Measurements from ENCODE around the gene EHD4. TPM values are rescaled to one million over a fixed set of nuclear protein-coding genes. Genes with fewer than 3 reads are reported as not detected.

Gene EHD4
- total RNA-seq, 3 donors from 2014 or later = 26.4 to 39.0 (median 35.0) TPM

DNA sequence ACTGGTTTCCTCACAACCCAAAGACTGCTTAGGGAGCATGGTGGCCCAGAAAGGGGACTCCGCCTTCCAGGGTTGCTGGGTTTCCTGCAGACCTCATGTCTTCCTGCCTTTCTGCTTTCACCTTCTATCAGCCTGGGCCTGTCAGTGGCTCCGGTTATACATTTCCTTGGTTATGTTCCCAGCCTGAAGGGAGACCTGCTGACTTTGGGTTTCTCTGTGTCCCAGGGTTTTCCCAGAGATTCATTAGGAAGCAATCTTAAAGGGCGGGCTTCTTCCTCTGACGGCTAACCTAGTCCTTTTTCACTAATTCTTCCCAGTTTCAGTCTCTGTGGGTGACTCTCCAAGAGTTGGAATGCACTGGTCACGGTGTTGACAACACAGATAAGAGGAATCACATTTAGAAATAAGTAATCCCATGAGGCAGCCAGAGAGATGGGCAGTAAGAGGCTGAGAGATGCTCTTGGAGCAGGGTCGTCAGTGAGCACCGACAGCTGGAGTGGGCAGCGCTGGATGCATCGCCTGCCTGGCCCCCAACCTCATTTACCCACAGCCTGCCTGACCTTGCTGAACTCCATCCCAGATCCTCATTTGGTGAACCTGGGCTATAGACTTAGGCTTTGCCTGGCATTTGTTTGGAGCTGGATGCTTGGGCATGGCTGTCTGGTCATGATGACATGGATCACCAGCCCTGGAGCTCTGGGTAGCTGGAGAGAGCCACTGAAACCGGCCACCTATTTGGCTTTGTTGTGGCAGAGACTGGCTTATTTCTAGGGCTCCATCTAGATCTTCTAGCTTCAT, 10.0 kb upstream of the EHD4 start:
- Histone ChIP-seq H3K9me3 (no peaks in the 10 kb centered on the region), H3K4me3 (no peak overlapping the region), H3K4me1 (ENCODE audit: low read depth) (peaks cover 19% of the 10 kb centered on the region), H3K36me3 (ENCODE audit: low read depth) (no peaks in the 10 kb centered on the region)
- TF ChIP-seq, protein P1, sequence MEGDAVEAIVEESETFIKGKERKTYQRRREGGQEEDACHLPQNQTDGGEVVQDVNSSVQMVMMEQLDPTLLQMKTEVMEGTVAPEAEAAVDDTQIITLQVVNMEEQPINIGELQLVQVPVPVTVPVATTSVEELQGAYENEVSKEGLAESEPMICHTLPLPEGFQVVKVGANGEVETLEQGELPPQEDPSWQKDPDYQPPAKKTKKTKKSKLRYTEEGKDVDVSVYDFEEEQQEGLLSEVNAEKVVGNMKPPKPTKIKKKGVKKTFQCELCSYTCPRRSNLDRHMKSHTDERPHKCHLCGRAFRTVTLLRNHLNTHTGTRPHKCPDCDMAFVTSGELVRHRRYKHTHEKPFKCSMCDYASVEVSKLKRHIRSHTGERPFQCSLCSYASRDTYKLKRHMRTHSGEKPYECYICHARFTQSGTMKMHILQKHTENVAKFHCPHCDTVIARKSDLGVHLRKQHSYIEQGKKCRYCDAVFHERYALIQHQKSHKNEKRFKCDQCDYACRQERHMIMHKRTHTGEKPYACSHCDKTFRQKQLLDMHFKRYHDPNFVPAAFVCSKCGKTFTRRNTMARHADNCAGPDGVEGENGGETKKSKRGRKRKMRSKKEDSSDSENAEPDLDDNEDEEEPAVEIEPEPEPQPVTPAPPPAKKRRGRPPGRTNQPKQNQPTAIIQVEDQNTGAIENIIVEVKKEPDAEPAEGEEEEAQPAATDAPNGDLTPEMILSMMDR (IDR thresholded peaks at IDR 0.05) = no peak
- intact Hi-C loops (cut with DNase I, micrococcal nuclease) = loop anchor here in 1 of 2 donors (10.0 kb wide), 1 partner anchor 102 kb away; no protein-coding TSS in a partner anchor
- ATAC-seq (no peak), DNase-seq (no peak)

DNA sequence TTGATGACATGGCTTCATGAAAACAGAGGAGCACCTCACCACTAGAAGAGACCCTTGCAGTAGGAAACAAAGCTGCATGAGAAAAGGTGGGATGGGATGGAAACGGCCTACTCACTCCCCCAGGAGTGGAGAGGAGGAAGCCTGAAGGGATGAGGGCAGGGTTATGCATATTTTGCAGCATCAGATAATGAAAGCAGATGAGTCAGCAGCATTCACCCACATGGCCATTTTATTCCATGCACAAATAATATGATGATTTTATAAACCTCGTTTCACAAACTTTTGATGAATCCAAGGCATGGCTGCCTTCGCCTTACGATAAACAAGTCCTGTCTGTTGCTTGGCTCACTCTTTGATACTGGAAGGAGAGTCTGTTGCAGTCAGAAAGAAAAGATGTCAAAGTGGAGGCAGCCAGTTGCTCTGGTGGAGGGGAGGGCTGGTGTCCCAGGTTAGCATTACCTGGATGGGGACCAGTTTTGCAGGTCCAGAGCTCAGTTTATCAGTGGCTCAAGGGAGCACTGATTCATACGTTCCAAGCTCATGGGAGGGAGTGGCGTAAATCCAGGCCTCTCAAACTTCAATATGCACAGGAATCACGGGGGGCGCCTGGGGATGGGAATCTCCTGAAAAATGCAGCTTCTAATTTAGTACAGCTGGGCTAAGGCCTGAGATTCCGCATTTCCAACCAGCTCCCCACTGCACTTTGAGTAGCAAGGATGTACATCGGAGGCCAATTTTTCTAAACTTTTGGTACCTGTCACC, 9.2 kb upstream of the EHD4 start:
- H3K9me3 ChIP-seq = no peaks in the 10 kb centered on the region
- peaks cover 19% of the 10 kb centered on the region for H3K4me1 ChIP-seq (ENCODE audit: low read depth)
- no peak for DNase-seq
- H3K4me3 ChIP-seq = no peak overlapping the region
- TF ChIP-seq, protein P1 (IDR thresholded peaks at IDR 0.05) = no peak
- intact Hi-C loops (cut with DNase I, micrococcal nuclease) = loop anchor here in 1 of 2 donors (10.0 kb wide), 1 partner anchor 103 kb away; no protein-coding TSS in a partner anchor
- H3K36me3 ChIP-seq (ENCODE audit: low read depth) = no peaks in the 10 kb centered on the region
- no peak for ATAC-seq

DNA sequence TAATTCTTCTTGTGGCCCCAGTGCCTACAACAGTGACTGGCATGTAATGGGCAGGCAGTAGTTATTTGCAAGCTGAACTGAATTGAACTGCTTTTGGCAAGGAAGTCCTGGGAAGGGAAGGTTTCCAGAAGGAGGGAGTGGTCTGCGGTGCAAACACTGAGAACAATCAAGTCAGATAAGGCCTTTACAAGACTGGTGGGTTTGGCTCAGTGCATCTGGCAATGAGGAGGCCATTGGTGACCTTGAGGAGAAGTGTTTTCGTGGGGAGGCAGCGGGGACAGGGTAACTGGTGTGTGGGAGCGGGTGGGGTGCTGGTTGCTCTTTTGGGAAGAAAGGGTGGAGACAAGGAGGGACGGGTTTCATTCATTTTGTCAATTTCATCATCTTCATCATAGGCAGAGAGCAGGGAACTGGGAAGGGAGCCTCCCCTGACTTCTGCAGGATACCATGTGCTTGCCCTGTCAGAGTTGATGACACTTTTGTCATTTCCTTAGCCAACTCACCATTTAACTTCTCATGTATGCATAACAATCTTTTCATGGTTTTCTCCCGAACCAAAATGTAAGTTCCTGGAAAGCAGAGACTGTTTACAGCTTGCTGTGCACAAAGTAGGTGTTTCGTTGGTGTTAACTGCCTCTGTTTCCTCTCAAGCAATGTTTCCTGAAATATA, 8.4 kb upstream of the EHD4 start:
- peak; percentile 88 for ATAC-seq
- Histone ChIP-seq H3K9me3 (no peaks in the 10 kb centered on the region), H3K4me1 (ENCODE audit: low read depth) (peaks cover 19% of the 10 kb centered on the region), H3K4me3 (no peak overlapping the region), H3K36me3 (ENCODE audit: low read depth) (no peaks in the 10 kb centered on the region)
- peak in 1 of 3 donors; percentile 73 for DNase-seq
- intact Hi-C loops (cut with DNase I, micrococcal nuclease) = loop anchor here in 1 of 2 donors (10.0 kb wide), 1 partner anchor 104 kb away; no protein-coding TSS in a partner anchor
- TF ChIP-seq, protein P1 (IDR thresholded peaks at IDR 0.05) = no peak

DNA sequence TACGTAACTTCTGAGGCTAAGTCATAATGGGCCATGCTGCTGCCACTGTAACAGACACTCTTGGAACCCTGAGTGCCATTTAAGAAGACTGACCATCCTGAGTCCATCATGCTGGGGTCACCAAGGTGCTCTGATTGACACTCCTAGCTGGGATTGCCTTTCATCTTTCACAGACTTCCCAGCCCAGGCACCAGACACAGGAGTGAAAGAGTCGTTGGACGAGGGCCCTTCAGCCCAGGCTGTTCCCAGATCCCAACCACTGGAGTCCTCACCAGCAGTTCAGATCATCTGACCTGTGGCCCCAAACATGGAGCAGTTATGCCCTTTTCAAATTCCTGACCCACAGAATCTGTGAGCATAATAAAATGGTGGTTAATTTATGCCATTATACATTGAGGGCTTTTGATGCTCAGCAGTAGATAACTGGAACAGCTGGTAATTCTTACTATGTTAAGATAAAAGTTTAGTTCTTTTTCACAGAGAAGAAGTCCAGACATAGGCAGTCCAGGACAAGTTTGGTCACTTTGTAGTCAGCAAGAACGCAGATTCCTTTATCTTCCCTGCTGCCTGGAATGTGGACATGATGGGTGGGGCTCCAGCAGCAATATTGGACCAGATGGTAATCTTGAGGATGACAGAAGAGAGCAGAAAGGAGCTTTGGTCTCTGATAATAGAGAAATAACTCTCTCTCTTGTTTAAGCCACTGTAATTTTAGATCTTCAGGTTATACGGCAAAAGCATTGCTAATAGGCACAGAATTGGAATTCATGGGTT, 7.3 kb upstream of the EHD4 start:
- ATAC-seq = peak; percentile 76
- H3K4me3 ChIP-seq = no peak overlapping the region
- H3K9me3 ChIP-seq = no peaks in the 10 kb centered on the region
- TF ChIP-seq, protein P1 (IDR thresholded peaks at IDR 0.05) = no peak
- intact Hi-C loops (cut with DNase I, micrococcal nuclease) = loop anchor here in 1 of 2 donors (10.0 kb wide), 1 partner anchor 105 kb away; no protein-coding TSS in a partner anchor
- peaks cover 19% of the 10 kb centered on the region for H3K4me1 ChIP-seq (ENCODE audit: low read depth)
- peak in 1 of 3 donors; percentile 44 for DNase-seq
- H3K36me3 ChIP-seq (ENCODE audit: low read depth) = no peaks in the 10 kb centered on the region

DNA sequence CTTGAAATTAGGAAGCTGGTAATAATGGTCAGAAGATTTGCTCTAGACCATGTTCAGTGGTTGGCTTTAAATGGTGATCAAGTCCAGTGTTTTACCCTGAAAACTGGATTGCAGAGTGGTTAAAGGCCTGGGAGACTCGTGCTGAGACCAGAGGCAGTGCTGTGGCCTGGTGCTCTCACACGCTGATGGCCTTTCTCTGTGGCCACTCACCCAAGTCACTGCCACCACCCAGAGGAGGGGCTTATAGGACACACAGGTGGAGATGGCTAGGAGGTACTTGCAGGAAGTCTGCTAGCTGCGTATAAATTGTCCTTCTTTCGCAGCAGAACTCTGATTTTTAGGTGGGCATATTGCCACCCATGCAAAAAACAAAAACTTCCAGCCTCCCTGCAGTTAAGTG, 6.2 kb upstream of the EHD4 start:
- Histone ChIP-seq H3K4me3 (no peak overlapping the region), H3K4me1 (ENCODE audit: low read depth) (peaks cover 17% of the 10 kb centered on the region), H3K9me3 (no peaks in the 10 kb centered on the region), H3K36me3 (ENCODE audit: low read depth) (no peaks in the 10 kb centered on the region)
- ATAC-seq (no peak), DNase-seq (no peak)
- TF ChIP-seq, protein P1 (IDR thresholded peaks at IDR 0.05) = no peak
- intact Hi-C loops (cut with DNase I, micrococcal nuclease) = no loop called here
